Fibroblast of peridontal ligament (primary cell): Measurements from ENCODE around the gene DOCK3.
"Not testable (repeated sequence)": the region's sequence is repeated elsewhere in the genome, so short reads cannot be mapped to it uniquely, and the experiment has no call there.

ENCODE experiments used
- DNase-seq: peaks from one replicate; pipeline ENCODE4 v3.0.0-alpha.2; 2010; ENCODE audit errors: extremely low read depth

The DOCK3 gene

DNA sequence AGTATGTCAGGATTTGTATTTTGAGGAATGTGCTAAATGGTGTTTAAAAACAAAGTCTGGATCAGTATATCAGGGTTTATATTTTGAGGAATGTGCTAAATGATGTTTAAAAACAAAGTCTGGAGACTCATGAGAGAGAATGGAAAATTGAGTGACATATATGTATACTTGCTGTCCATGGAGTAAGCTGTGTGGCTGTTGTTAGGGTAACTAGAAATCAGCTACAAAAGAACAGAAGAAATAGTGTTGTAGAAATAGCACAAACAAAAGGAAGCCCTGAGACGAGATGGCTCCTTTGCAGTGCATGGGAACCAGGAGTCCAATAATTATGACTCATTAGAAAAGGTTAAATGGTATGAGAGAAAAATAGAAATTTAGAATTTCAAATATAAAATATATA, 427.7 kb downstream of the DOCK3 start:
- DNase-seq: no peak

DNA sequence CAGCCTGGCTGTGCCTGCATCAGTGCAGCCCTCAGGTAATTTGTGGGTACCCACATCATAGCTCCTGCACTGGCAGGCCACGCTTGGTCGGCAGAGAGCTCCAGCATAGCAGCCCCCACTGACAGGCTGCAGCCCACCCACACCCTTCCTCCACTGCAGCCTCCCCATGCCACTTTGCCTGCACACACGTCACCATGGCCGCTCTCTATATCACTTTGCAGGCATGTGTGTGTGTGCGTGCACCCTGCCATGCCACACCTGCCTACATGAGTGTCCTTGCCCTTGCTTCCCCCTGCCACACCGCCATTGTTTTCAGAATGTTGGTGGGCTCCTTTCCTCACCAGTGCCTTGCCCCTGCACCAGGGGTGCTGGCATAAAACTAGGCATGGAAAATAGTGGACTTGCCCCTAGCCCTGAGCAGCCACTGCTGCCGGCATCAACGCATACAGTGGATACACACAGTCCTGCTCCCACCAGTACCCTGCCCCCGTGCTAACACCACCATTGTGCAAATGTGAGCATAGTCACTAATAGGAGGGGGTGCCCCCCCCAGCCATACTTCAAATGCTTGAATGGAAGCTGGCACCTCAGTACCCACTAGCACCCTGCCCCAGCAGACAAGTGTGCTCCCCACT, 431.6 kb downstream of the DOCK3 start:
- no peak for DNase-seq

DNA sequence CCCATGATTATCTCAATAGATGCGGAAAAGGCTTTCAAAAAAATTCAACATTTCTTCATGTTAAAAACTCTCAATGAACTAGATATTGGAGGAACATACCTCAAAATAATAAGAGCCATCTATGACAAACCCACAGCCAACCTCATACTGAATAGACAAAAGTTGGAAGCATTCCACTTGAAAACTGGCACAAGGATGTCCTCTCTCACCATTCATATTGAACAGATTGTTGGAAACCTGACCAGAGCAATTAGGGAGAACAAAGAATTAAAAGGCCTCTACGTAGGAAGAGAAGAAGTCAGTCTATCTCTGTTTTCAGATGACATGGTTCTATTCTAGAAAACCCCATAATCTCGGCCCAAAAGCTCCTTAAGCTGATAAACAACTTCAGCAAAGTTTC, 435.9 kb downstream of the DOCK3 start:
- no peak for DNase-seq

GRCh38 chr3:51122944-51123343, 448.2 kb downstream of the DOCK3 start:
- DNase-seq: no peak

DNA sequence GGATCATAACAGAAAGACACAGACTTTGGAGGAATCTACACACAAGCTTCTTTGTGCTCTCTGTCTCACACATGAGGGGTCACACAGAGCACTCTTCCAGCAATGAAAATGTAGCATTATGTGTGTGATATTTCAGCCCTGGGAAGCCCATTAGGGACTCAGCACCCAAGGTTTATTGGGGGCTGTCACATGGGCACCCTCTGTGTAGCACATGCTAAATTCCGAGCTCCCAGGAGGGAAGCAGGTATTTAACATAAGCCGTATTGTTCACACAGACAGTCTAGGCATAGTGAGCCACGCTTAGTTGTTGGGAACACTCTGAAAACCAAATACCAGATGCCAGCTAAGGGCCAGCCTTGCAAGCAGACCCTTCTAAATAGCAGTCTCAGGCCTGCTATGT, 448.8 kb downstream of the DOCK3 start:
- DNase-seq: no peak

GRCh38 chr3:51131607-51132006, 456.9 kb downstream of the DOCK3 start:
- DNase-seq: not testable (repeated sequence)

GRCh38 chr3:51137715-51138114, 463.0 kb downstream of the DOCK3 start:
- DNase-seq: no peak

DNA sequence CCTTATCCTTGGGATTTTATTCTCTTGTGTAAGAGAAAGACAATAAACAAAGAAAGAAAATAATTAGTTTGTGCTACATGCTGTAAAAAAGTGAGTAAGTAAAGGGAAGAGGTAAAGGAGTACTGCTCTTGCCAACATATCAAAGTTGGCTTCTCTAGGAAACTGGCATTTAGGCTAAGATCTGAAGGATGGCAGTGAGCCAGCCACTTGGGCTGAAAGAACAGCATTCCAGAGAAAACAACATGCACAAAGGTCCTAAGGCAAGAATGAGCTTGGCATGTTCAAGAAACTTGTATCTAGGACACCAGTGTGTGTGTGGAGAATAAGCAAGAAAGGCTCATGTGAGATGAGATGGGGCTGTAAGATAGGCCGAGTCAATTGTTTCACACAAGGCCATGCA, 464.9 kb downstream of the DOCK3 start:
- DNase-seq: no peak

GRCh38 chr3:51141573-51141972, 466.8 kb downstream of the DOCK3 start:
- no peak for DNase-seq

DNA sequence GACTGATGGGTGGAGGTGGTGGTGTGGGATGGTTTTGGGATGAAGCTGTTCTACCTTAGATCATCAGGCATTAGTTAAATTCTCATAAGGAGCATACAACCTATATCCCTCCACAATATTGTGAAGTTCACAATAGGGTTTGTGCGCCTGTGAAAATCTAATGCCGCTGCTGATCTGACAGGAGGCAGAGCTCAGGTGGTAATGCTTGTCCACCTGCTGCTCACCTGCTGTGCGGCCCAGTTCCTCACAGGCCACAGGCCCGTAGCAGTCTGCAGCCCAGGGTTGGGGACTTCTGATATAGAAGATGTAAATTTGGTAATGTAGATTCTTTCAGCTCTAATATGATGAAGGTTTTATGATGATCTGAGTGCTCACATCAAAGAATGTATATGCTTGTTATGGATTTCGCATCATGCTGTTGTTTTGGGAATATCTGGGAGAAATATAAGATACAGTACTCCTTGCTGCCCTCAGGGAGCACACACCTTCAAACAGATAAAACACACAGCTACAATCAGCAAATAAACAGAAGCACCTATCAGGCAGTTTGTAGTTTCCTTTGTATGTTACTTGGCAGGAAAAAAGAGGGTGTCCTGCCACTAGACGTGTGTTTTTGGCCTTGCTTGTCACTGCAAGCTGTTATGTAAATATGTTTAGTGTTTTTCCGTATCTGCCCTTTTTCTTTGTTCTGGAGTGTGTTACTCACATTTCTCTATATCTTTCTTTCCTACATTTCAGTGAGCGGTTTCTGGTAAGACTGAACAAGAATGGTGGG, 471.3 kb downstream of the DOCK3 start:
- no peak for DNase-seq

GRCh38 chr3:51146781-51147180, 472.1 kb downstream of the DOCK3 start:
- no peak for DNase-seq

DNA sequence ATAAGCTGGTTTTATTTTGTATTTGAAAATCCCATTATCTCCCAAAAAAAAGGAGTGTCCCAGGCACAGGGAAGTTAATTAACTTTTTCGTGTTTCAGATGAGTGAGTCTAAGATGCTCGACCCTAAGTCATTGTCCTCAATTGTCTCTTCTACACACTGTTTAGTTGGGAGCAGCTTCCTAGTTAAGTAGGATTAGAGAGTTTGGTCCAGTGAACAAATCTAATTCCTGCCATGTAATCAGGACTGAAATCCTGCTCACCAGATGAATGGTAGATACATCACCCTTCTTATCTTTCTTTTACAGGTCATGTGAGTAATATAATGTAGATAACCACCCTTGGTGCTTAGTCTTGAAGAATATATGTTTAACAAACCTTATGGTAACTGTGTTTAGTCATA, 481.4 kb downstream of the DOCK3 start:
- no peak for DNase-seq

- no peak for DNase-seq
These were observed 488.3 kb downstream of the DOCK3 start for GRCh38 chr3:51163051-51163450.

- DNase-seq: no peak
These were observed 499.0 kb downstream of the DOCK3 start for GRCh38 chr3:51173518-51174271.

- DNase-seq: no peak
These were observed 502.2 kb downstream of the DOCK3 start for GRCh38 chr3:51176923-51177322.

- not testable (repeated sequence) for DNase-seq
These were observed 511.7 kb downstream of the DOCK3 start for GRCh38 chr3:51186446-51186845.

DNA sequence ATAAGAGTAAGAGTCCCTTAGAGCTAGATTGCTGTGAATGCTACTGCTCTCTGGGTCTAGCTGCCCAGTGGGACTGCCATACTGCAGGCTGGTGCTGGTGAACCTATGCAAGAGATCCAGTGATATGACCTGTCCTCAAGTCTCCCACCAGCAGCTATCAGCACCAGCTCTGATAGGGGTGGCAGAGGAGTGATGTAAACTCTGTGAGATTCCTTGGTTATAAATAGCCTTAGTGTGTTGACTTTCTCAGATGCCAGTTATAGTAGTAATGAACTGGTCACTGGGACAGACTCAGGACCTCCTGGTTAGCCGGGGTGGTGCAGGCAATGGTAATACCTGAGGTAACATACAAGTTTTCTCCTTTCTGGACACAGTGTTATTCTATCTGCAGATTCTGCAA, 515.5 kb downstream of the DOCK3 start:
- no peak for DNase-seq

- DNase-seq: no peak
These were observed 516.1 kb downstream of the DOCK3 start for GRCh38 chr3:51190827-51191226.

DNA sequence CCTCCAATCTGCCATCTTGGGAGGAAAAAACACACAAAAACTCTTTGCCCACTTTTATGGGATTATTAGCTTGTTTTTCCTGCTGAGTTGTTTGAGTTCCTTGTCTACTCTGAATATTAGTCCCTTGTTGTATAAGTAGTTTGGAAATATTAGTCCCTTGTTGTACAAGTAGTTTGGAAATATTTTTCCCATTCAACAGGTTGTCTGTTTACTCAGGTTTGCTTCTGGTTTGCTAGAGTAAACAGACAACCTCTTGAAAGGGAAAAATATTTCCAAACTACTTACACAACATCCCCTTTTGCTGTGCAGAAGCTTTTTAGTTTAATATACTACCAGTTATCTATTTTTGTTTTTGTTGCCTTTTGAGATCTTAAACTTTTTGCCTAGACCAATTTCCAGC, 517.0 kb downstream of the DOCK3 start:
- DNase-seq: no peak

- DNase-seq: no peak
These were observed 523.8 kb downstream of the DOCK3 start for GRCh38 chr3:51198477-51198876.

DNA sequence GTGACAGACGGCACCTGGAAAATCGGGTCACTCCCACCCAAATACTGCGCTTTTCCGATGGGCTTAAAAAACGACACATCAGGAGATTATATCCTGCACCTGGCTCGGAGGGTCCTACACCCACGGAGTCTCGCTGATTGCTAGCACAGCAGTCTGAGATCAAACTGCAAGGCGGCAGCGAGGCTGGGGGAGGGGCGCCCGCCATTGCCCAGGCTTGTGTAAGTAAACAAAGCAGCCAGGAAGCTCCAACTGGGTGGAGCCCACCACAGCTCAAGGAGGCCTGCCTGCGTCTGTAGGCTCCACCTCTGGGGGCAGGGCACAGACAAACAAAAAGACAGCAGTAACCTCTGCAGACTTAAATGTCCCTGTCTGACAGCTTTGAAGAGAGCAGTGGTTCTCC, 524.6 kb downstream of the DOCK3 start:
- not testable (repeated sequence) for DNase-seq

DNA sequence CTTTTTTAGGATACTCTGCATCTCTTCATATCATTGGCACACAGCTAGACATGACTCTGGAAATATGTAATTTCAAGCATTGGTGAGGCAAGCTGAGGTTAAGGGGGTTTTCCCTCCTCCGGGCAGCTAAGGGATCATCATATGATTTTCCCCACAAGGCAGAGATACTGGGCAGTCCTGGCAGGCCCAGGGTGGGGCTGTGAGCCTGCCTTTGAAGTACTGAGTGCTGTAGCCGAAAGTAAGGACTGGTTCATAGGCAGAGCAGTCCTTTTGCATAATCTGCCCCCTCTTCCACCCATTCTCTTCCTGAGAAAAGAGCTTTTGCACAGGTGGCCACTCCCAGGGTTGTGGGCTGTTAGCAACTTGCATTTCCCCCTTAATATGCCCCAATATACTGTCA, 541.6 kb downstream of the DOCK3 start:
- no peak for DNase-seq

GRCh38 chr3:51221959-51222358, 547.2 kb downstream of the DOCK3 start:
- DNase-seq: no peak
